HG03457 (cell line): ENCODE results near the gene SEC24C.
"Not testable (repeated sequence)": the region's sequence is repeated elsewhere in the genome, so short reads cannot be mapped to it uniquely, and the experiment has no call there.

Experiments used
- ATAC-seq: cut with Tn5 transposase; IDR thresholded peaks from one replicate; pipeline ENCODE4 v1.9.1; 2021; ENCODE audit warnings: moderate number of reproducible peaks; ENCODE audit not compliant: unreplicated experiment

SEC24C gene

GRCh38 chr10:73730153-73730906 lies 13.8 kb upstream of the SEC24C start:
- ATAC-seq: no peak

GRCh38 chr10:73731588-73732375 lies 12.4 kb upstream of the SEC24C start:
- no peak for ATAC-seq

GRCh38 chr10:73732426-73732825 lies 11.7 kb upstream of the SEC24C start:
- ATAC-seq: no peak

- no peak for ATAC-seq
These were observed 11.1 kb upstream of the SEC24C start for GRCh38 chr10:73732931-73733623.

GRCh38 chr10:73734028-73734720 lies 10.0 kb upstream of the SEC24C start:
- ATAC-seq: no peak

GRCh38 chr10:73734796-73735305 lies 9.3 kb upstream of the SEC24C start:
- no peak for ATAC-seq

GRCh38 chr10:73740501-73741254 lies 3.5 kb upstream of the SEC24C start:
- not testable (repeated sequence) for ATAC-seq

- ATAC-seq: no peak
These were observed 1.8 kb upstream of the SEC24C start for GRCh38 chr10:73742454-73742734.

GRCh38 chr10:73743327-73743904 lies 756 bp upstream of the SEC24C start:
- no peak for ATAC-seq

GRCh38 chr10:73744664-73744975 lies 448 bp downstream of the SEC24C start:
- ATAC-seq: peak; percentile 11

GRCh38 chr10:73746721-73747120 lies 2.5 kb downstream of the SEC24C start:
- ATAC-seq: no peak

- no peak for ATAC-seq
These were observed 6.6 kb downstream of the SEC24C start for GRCh38 chr10:73750819-73751218.

- no peak for ATAC-seq
These were observed 12.0 kb downstream of the SEC24C start for GRCh38 chr10:73756183-73756582.

GRCh38 chr10:73758704-73759511 lies 14.7 kb downstream of the SEC24C start:
- ATAC-seq: no peak

GRCh38 chr10:73759512-73760115 lies 15.4 kb downstream of the SEC24C start:
- no peak for ATAC-seq

- no peak for ATAC-seq
These were observed 17.6 kb downstream of the SEC24C start for GRCh38 chr10:73761781-73762180.

GRCh38 chr10:73762915-73763314 lies 18.7 kb downstream of the SEC24C start:
- ATAC-seq: no peak

GRCh38 chr10:73763343-73763742 lies 19.2 kb downstream of the SEC24C start:
- ATAC-seq: no peak

GRCh38 chr10:73765066-73765465 lies 20.9 kb downstream of the SEC24C start:
- no peak for ATAC-seq
